Transverse colon (tissue), 4 donors: ENCODE data around the gene THSD4. TPM values are rescaled to one million over a fixed set of nuclear protein-coding genes. Genes with fewer than 3 reads are reported as not detected.

Source experiments
- DNase-seq: peaks from one replicate; pipeline ENCODE4 v3.0.0-alpha.2; 2019
- H3K27ac ChIP-seq, 4 donors: fragments of 200-600 bp; sonication (generic); 2 replicates each; pipeline ENCODE4 v1.5.1; 2016 to 2018; ENCODE audit warnings: inconsistent platforms in 4 of 4
- H3K27me3 ChIP-seq: fragments of 200-600 bp; sonication (generic); 2 replicates; pipeline ENCODE4 v1.5.1; 2017; ENCODE audit warnings: inconsistent platforms
- H3K36me3 ChIP-seq, 4 donors: fragments of 200-600 bp; sonication (generic); 2 replicates each; pipeline ENCODE4 v1.5.1; 2017 to 2019; ENCODE audit warnings: inconsistent platforms in 4 of 4
- H3K4me1 ChIP-seq, 4 donors: fragments of 200-600 bp; sonication (generic); 2 replicates each; pipeline ENCODE4 v1.5.1; 2017 to 2020; ENCODE audit warnings: inconsistent platforms in 4 of 4
- H3K4me3 ChIP-seq, 4 donors: fragments of 200-600 bp; sonication (generic); 1 replicate in 1 of 4; 2 replicates in 3 of 4; pipeline versions ENCODE4 v1.5.1 to v1.6.1; 2017 to 2019; ENCODE audit warnings: inconsistent platforms in 4 of 4
- H3K9me3 ChIP-seq, 2 donors: fragments of 200-600 bp; sonication (generic); 2 replicates each; pipeline ENCODE4 v1.5.1; 2017 to 2019; ENCODE audit warnings: inconsistent platforms in 2 of 2
- EP300 ChIP-seq: sonication (generic); formaldehyde crosslinking; IDR thresholded peaks from one replicate; pipeline ENCODE4 v1.6.1; 2017; ENCODE audit warnings: antibody characterized with exemption, low read depth
- POLR2A ChIP-seq: fragments of 450-650 bp; IDR thresholded peaks from one replicate; pipeline ENCODE4 v1.6.1; 2016; ENCODE audit warnings: antibody characterized with exemption, mild to moderate bottlenecking, moderate library complexity
- POLR2AphosphoS5 ChIP-seq, 3 donors: sonication (generic); formaldehyde crosslinking; IDR thresholded peaks; one replicate each; pipeline ENCODE4 v1.6.1; 2016; ENCODE audit warnings: antibody characterized with exemption in 3 of 3
- WGBS, 2 donors: methylation state at CpG; one replicate each; pipeline ENCODE4 v1.1.5; 2018; ENCODE audit warnings: low coverage in 1 of 2; 5-methylcytosine and 5-hydroxymethylcytosine counted together
- in situ Hi-C, 4 donors: fragments of 200-750 bp; cut with MboI; loops; one replicate each; pipeline versions ENCODE4 v1.15.0 to v1.15.1; 2017; ENCODE audit warnings: low sequenced_read_pairs in 3 of 4, low pct_ligation_motif_present in 1 of 4, low pct_unique_long_range_greater_than_20kb in 1 of 4
- intact Hi-C: fragments of 100-400 bp; cut with DNase I; formaldehyde crosslinking; loops from one replicate; pipeline ENCODE4 v1.15.1; 2023; ENCODE audit warnings: low total_unique reads
- total RNA-seq, 4 donors: library from RNA; depleted of rRNA; stranded (reverse); fragments of >200 nt; gene quantifications; one replicate each; pipeline ENCODE4 v1.1.0, GENCODE V29; 2016
- TF ChIP-seq, protein P1 (sequence below), 5 experiments: fragments of 200-600 bp in 3 of 5; fragments of 450-650 bp in 2 of 5; sonication (generic) in 3 of 5; IDR thresholded peaks; 1 replicate in 2 of 5; 2 replicates in 3 of 5; pipeline ENCODE4 v1.5.1; 2016 to 2017; ENCODE audit warnings: antibody characterized with exemption in 5 of 5, inconsistent platforms in 3 of 5, mild to moderate bottlenecking in 2 of 5, moderate library complexity in 1 of 5

The THSD4 gene
- total RNA-seq, 4 donors from 2014 or later = 13.3 to 57.2 (median 47.4) TPM

DNA sequence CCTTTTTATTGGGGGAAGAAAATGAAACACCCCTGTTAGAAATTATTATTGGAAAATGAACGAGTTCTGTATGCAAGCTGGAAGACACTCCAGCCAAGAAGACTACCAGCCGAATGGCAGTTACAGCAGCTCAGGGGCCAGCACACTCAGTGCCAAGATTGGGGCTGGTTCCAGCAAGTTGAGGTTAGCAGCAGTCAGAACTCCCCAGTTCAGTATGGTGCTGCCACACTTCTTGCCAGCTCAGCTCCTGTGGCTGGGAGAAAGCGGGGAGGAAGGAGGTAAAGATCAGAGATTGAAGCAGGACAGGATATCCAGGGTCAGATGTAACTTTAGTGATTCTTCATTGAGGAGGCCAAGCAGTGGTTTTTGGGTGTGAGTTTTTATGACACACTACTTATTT, 414.8 kb downstream of the THSD4 start:
- DNase-seq = no peak
- Histone ChIP-seq H3K36me3 (no peaks in the 10 kb centered on the region), H3K4me3 (no peak overlapping the region), H3K4me1 (peaks cover 0 to 15% (median 10%) of the 10 kb centered on the region in 4 donors), H3K27me3 (no peaks in the 10 kb centered on the region), H3K9me3 (peaks cover 0 to 3% of the 10 kb centered on the region in 2 donors), H3K27ac (no peak overlapping the region)
- 66 to 83% methylated on average over 3 of the region's 3 CpGs for WGBS, 2 donors
- TF ChIP-seq POLR2AphosphoS5 (IDR thresholded peaks at IDR 0.05) = no peak
- TF ChIP-seq, protein P1, sequence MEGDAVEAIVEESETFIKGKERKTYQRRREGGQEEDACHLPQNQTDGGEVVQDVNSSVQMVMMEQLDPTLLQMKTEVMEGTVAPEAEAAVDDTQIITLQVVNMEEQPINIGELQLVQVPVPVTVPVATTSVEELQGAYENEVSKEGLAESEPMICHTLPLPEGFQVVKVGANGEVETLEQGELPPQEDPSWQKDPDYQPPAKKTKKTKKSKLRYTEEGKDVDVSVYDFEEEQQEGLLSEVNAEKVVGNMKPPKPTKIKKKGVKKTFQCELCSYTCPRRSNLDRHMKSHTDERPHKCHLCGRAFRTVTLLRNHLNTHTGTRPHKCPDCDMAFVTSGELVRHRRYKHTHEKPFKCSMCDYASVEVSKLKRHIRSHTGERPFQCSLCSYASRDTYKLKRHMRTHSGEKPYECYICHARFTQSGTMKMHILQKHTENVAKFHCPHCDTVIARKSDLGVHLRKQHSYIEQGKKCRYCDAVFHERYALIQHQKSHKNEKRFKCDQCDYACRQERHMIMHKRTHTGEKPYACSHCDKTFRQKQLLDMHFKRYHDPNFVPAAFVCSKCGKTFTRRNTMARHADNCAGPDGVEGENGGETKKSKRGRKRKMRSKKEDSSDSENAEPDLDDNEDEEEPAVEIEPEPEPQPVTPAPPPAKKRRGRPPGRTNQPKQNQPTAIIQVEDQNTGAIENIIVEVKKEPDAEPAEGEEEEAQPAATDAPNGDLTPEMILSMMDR (IDR thresholded peaks at IDR 0.05) = no peak
- TF ChIP-seq POLR2A = no peak
- no peak for TF ChIP-seq EP300
- intact Hi-C loops = no loop called here
- in situ Hi-C loops = no loop called here

DNA sequence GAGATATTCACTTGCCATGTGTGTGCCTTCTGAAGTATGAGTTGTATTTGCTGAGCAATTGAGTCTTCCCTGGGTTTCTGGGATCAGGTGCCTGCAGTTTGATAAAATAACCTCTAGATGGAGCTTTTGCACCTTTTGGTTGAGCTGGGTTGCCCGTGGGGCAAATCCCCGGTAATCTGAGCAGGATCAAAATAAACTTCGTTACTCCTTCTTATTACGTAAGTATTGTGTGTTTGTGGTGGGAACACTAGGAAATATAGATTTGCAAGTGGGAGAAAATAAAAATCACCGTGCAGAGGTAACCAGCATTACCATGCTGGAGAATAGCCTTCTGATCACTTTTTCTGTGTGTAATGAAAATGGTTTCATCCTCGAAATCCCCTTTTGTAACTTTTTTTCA, 417.7 kb downstream of the THSD4 start:
- WGBS, 2 donors = 70 to 86% methylated on average over 6 of the region's 6 CpGs
- no peak for DNase-seq
- TF ChIP-seq, protein P1 (IDR thresholded peaks at IDR 0.05) = peak; percentile 19 to 44 (median 33)
- no peak for TF ChIP-seq EP300
- intact Hi-C loops (no loop called here), in situ Hi-C loops (no loop called here)
- no peaks in the 10 kb centered on the region for H3K36me3 ChIP-seq
- H3K9me3 ChIP-seq = peaks cover 0 to 3% of the 10 kb centered on the region in 2 donors
- H3K4me1 ChIP-seq = peaks cover 0 to 12% (median 2%) of the 10 kb centered on the region in 4 donors
- no peak overlapping the region for H3K27ac ChIP-seq
- H3K4me3 ChIP-seq = no peak overlapping the region
- H3K27me3 ChIP-seq = no peaks in the 10 kb centered on the region

DNA sequence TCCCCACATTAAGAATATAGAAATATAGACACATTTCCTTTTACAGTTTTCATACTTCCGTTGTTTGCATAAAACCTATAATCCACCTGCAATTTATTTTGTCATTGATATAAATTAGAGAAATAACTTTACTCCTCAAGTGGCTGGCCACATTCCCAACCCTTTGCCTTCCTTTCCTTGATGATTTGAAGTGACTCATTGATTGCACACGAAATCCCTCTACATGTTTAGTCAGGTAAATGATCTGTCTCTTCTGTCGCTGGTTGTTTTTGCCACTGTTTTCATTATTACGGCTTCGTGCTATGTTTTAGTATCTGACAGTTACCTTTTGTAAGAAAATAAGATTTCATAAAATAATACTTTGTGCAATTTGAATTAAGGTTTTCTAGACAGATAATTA, 422.9 kb downstream of the THSD4 start:
- intact Hi-C loops (no loop called here), in situ Hi-C loops (no loop called here)
- H3K9me3 ChIP-seq = no peaks in the 10 kb centered on the region
- H3K27me3 ChIP-seq = no peaks in the 10 kb centered on the region
- no peak overlapping the region for H3K27ac ChIP-seq
- TF ChIP-seq POLR2AphosphoS5 (IDR thresholded peaks at IDR 0.05) (no peak), POLR2A (no peak), EP300 (no peak)
- TF ChIP-seq, protein P1 (IDR thresholded peaks at IDR 0.05) = no peak
- no peak overlapping the region for H3K4me3 ChIP-seq
- 70 to 86% methylated on average over 5 of the region's 5 CpGs for WGBS, 2 donors
- no peaks in the 10 kb centered on the region for H3K4me1 ChIP-seq
- no peak for DNase-seq
- no peaks in the 10 kb centered on the region for H3K36me3 ChIP-seq

DNA sequence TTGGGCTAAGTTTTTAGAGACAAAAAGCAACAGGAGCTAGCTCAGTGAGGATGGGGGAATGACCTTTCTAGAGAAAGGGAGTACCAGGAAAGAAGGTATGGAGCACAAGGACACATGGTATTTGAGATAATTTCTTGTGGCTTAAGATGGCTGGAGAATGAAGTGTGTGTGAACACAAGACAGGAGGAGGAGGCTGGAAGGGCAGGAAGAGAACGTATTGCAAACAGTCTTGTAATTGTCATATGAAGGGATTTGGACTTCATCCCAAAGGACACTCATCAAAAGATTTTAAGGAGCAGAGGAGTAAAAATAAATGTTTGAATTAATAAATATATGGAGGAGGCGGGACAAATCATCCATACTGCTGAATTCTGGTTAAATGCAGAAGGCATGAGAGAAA, 426.5 kb downstream of the THSD4 start:
- intact Hi-C loops = no loop called here
- Histone ChIP-seq H3K27me3 (no peaks in the 10 kb centered on the region), H3K27ac (no peak overlapping the region), H3K36me3 (no peaks in the 10 kb centered on the region), H3K4me1 (no peaks in the 10 kb centered on the region), H3K9me3 (no peaks in the 10 kb centered on the region), H3K4me3 (no peak overlapping the region)
- in situ Hi-C loops = no loop called here
- DNase-seq = no peak
- WGBS, 2 donors = 71 to 81% methylated on average over 2 of the region's 2 CpGs
- TF ChIP-seq POLR2A = no peak
- TF ChIP-seq, protein P1 (IDR thresholded peaks at IDR 0.05) = no peak
- TF ChIP-seq POLR2AphosphoS5 (IDR thresholded peaks at IDR 0.05) = no peak
- TF ChIP-seq EP300 = no peak
